ENCODE measurements around the gene MYO1B. TPM values are rescaled to one million over a fixed set of nuclear protein-coding genes. Genes with fewer than 3 reads are reported as not detected.

Gene MYO1B
- polyA plus RNA-seq, 3 donors: 0.01 TPM; not detected in 2

DNA sequence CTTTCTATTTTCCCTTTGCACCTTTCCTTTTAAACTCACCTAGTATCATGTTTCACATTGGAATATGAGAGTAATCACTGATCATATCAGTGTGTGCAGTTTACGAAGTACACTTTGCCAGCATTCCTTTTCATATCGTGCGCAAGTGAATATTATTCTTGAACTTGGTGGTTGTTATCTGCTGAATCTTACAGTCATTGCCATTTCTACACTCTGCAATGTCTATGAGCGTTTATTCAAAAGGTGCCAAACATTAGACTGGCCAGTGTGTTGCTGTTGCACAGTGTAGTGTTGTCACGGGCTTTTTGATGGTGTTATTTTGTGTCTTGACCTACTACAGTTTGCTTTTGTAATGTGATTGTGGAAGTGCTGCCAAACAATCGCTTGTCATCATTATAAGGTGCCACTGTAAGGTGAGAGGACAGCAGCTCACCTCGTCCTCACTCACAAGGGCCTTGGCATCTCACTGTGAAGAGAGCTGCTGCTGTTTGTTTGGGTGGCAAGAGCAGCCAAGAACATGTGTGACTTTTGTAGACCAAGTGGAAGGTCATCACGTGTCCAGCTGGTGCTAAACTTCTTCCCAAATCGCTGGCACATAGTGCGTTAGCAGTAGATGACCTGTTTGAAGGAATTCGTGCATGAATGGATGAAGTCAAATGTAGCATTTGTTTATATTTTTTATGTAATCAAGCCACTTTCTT is 113.3 kb downstream of the MYO1B start:
- Histone ChIP-seq H3K27me3 (ENCODE audit: control insufficient read depth in 2 of 2, insufficient read depth in 2 of 2, low read length in 2 of 2) (no peaks in the 10 kb centered on the region), H3K79me2 (ENCODE audit: insufficient read depth, low read length) (no peaks in the 10 kb centered on the region), H3K36me3 (replicated peaks in 1 of 2; ENCODE audit: control insufficient read depth in 1 of 2, insufficient read depth in 2 of 2, low read length in 2 of 2) (no peaks in the 10 kb centered on the region), H3K4me3 (replicated peaks in 1 of 3; ENCODE audit: low read depth in 2 of 3, low read length in 3 of 3) (no peak overlapping the region), H3K9ac (ENCODE audit: insufficient read depth, low read length, poor library complexity, severe bottlenecking) (no peak overlapping the region), H2AFZ (ENCODE audit: insufficient read depth, low read depth, low read length, poor library complexity, severe bottlenecking) (no peak overlapping the region), H3K4me1 (ENCODE audit: control insufficient read depth in 1 of 2, insufficient read depth in 2 of 2, low read length in 2 of 2) (no peaks in the 10 kb centered on the region), H3K9me3 (replicated peaks in 1 of 2; ENCODE audit: control insufficient read depth in 1 of 2, insufficient read depth in 1 of 2, low read length in 2 of 2) (no peaks in the 10 kb centered on the region), H3K27ac (ENCODE audit: low read depth in 1 of 2, low read length in 2 of 2) (no peak overlapping the region), H3K4me2 (replicated peaks; ENCODE audit: extremely low read depth, low read length, poor library complexity, severe bottlenecking) (no peak overlapping the region), H4K20me1 (ENCODE audit: insufficient read depth, low read length) (no peaks in the 10 kb centered on the region)
- TF ChIP-seq, protein P1, sequence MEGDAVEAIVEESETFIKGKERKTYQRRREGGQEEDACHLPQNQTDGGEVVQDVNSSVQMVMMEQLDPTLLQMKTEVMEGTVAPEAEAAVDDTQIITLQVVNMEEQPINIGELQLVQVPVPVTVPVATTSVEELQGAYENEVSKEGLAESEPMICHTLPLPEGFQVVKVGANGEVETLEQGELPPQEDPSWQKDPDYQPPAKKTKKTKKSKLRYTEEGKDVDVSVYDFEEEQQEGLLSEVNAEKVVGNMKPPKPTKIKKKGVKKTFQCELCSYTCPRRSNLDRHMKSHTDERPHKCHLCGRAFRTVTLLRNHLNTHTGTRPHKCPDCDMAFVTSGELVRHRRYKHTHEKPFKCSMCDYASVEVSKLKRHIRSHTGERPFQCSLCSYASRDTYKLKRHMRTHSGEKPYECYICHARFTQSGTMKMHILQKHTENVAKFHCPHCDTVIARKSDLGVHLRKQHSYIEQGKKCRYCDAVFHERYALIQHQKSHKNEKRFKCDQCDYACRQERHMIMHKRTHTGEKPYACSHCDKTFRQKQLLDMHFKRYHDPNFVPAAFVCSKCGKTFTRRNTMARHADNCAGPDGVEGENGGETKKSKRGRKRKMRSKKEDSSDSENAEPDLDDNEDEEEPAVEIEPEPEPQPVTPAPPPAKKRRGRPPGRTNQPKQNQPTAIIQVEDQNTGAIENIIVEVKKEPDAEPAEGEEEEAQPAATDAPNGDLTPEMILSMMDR (IDR thresholded peaks at IDR 0.05): no peak
- H3K27ac Mint-ChIP-seq: no peak overlapping the region
- H3K4me3 Mint-ChIP-seq: no peak overlapping the region
- no peaks in the 10 kb centered on the region for H3K27me3 Mint-ChIP-seq (ENCODE audit: low read depth in 3 of 3)
- DNase-seq: no peak
- H3K9me3 Mint-ChIP-seq: peaks cover 0 to 3% (median 0%) of the 10 kb centered on the region in 7 donors
- WGBS (ENCODE audit: insufficient coverage): 95% methylated on average over 5 of the region's 11 CpGs
- H3K36me3 Mint-ChIP-seq: no peaks in the 10 kb centered on the region
- H3K4me1 Mint-ChIP-seq: no peaks in the 10 kb centered on the region
- intact Hi-C loops (cut with micrococcal nuclease): no loop called here

DNA sequence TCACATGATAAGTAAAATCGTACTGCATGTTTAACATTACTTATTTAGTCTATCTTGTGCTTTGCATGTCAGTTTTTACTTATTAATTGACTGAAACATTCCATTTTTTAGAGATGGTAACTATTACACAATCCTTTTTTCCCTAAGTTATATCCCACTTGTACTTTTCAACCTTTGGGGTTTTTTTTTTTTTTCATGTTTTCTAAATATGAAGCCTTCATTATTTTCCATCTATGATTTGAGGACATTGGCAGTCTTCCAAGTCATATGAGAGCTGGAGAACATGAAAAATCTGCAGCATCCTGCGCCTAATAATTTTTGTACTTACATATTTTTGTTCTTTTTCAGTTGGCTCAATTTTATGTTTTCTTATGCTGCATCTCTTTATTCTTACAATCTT is 113.9 kb downstream of the MYO1B start:
- no peaks in the 10 kb centered on the region for H3K27me3 ChIP-seq (ENCODE audit: control insufficient read depth in 2 of 2, insufficient read depth in 2 of 2, low read length in 2 of 2)
- no peak overlapping the region for H3K9ac ChIP-seq (ENCODE audit: insufficient read depth, low read length, poor library complexity, severe bottlenecking)
- no peaks in the 10 kb centered on the region for H3K4me1 ChIP-seq (ENCODE audit: control insufficient read depth in 1 of 2, insufficient read depth in 2 of 2, low read length in 2 of 2)
- WGBS (ENCODE audit: insufficient coverage): no CpG with 5 or more reads among the region's 2 CpGs
- H3K4me2 ChIP-seq (replicated peaks; ENCODE audit: extremely low read depth, low read length, poor library complexity, severe bottlenecking): no peak overlapping the region
- no peak for DNase-seq
- no peaks in the 10 kb centered on the region for H3K9me3 ChIP-seq (replicated peaks in 1 of 2; ENCODE audit: control insufficient read depth in 1 of 2, insufficient read depth in 1 of 2, low read length in 2 of 2)
- TF ChIP-seq, protein P1 (IDR thresholded peaks at IDR 0.05): no peak
- H4K20me1 ChIP-seq (ENCODE audit: insufficient read depth, low read length): no peaks in the 10 kb centered on the region
- no peak overlapping the region for H3K4me3 Mint-ChIP-seq
- H2AFZ ChIP-seq (ENCODE audit: insufficient read depth, low read depth, low read length, poor library complexity, severe bottlenecking): no peak overlapping the region
- no peaks in the 10 kb centered on the region for H3K36me3 Mint-ChIP-seq
- no peak overlapping the region for H3K4me3 ChIP-seq (replicated peaks in 1 of 3; ENCODE audit: low read depth in 2 of 3, low read length in 3 of 3)
- intact Hi-C loops (cut with micrococcal nuclease): no loop called here
- H3K27me3 Mint-ChIP-seq (ENCODE audit: low read depth in 3 of 3): no peaks in the 10 kb centered on the region
- H3K27ac Mint-ChIP-seq: no peak overlapping the region
- no peaks in the 10 kb centered on the region for H3K36me3 ChIP-seq (replicated peaks in 1 of 2; ENCODE audit: control insufficient read depth in 1 of 2, insufficient read depth in 2 of 2, low read length in 2 of 2)
- H3K27ac ChIP-seq (ENCODE audit: low read depth in 1 of 2, low read length in 2 of 2): no peak overlapping the region
- H3K9me3 Mint-ChIP-seq: peaks cover 0 to 3% (median 0%) of the 10 kb centered on the region in 7 donors
- H3K79me2 ChIP-seq (ENCODE audit: insufficient read depth, low read length): no peaks in the 10 kb centered on the region
- H3K4me1 Mint-ChIP-seq: no peaks in the 10 kb centered on the region

Measured in CD14-positive monocyte (primary cell).